ENCODE results near the gene PLA2G15. TPM values are rescaled to one million over a fixed set of nuclear protein-coding genes. Genes with fewer than 3 reads are reported as not detected.
"Not testable (repeated sequence)": the region's sequence is repeated elsewhere in the genome, so short reads cannot be mapped to it uniquely, and the experiment has no call there.

Gene PLA2G15
- total RNA-seq, 1 experiment from 2014 or later = 14.8 TPM

GRCh38 chr16:68279726-68280558, 34.8 kb downstream of the PLA2G15 start:
- no peak for DNase-seq (ENCODE audit: low spot score)

- DNase-seq (ENCODE audit: low spot score) = no peak
Measured at GRCh38 chr16:68281368-68282063, 36.3 kb downstream of the PLA2G15 start.

GRCh38 chr16:68282064-68282452, 36.9 kb downstream of the PLA2G15 start:
- DNase-seq (ENCODE audit: low spot score) = no peak

GRCh38 chr16:68283346-68283745, 38.2 kb downstream of the PLA2G15 start:
- no peak for DNase-seq (ENCODE audit: low spot score)

- no peak for DNase-seq (ENCODE audit: low spot score)
Measured at GRCh38 chr16:68283801-68284598, 38.8 kb downstream of the PLA2G15 start.

- no peak for DNase-seq (ENCODE audit: low spot score)
Measured at GRCh38 chr16:68284847-68285246, 39.7 kb downstream of the PLA2G15 start.

- DNase-seq (ENCODE audit: low spot score) = no peak
Measured at GRCh38 chr16:68285683-68286082, 40.5 kb downstream of the PLA2G15 start.

- no peak for DNase-seq (ENCODE audit: low spot score)
Measured at GRCh38 chr16:68286153-68287074, 41.2 kb downstream of the PLA2G15 start.

- DNase-seq (ENCODE audit: low spot score) = peak; percentile 32
Measured at GRCh38 chr16:68287276-68288251, 42.4 kb downstream of the PLA2G15 start.

GRCh38 chr16:68288252-68288650, 43.1 kb downstream of the PLA2G15 start:
- no peak for DNase-seq (ENCODE audit: low spot score)

- DNase-seq (ENCODE audit: low spot score) = not testable (repeated sequence)
Measured at GRCh38 chr16:68288796-68289195, 43.6 kb downstream of the PLA2G15 start.

GRCh38 chr16:68289202-68289601, 44.0 kb downstream of the PLA2G15 start:
- no peak for DNase-seq (ENCODE audit: low spot score)

- no peak for DNase-seq (ENCODE audit: low spot score)
Measured at GRCh38 chr16:68289621-68290329, 44.6 kb downstream of the PLA2G15 start.

GRCh38 chr16:68290450-68290849, 45.3 kb downstream of the PLA2G15 start:
- DNase-seq (ENCODE audit: low spot score) = no peak

- no peak for DNase-seq (ENCODE audit: low spot score)
Measured at GRCh38 chr16:68291227-68291626, 46.1 kb downstream of the PLA2G15 start.

GRCh38 chr16:68292425-68292824, 47.3 kb downstream of the PLA2G15 start:
- DNase-seq (ENCODE audit: low spot score) = no peak

- no peak for DNase-seq (ENCODE audit: low spot score)
Measured at GRCh38 chr16:68296291-68296690, 51.1 kb downstream of the PLA2G15 start.

- DNase-seq (ENCODE audit: low spot score) = no peak
Measured at GRCh38 chr16:68296693-68297092, 51.5 kb downstream of the PLA2G15 start.

- DNase-seq (ENCODE audit: low spot score) = no peak
Measured at GRCh38 chr16:68297908-68298307, 52.7 kb downstream of the PLA2G15 start.
